ENCODE data around the gene MAP2K5. TPM values are rescaled to one million over a fixed set of nuclear protein-coding genes. Genes with fewer than 3 reads are reported as not detected.
A peak's percentile ranks its signal among the peaks of the same experiment; 100 is the strongest.

Gene MAP2K5
- total RNA-seq, 1 experiment from 2014 or later, result 13.6 TPM

DNA sequence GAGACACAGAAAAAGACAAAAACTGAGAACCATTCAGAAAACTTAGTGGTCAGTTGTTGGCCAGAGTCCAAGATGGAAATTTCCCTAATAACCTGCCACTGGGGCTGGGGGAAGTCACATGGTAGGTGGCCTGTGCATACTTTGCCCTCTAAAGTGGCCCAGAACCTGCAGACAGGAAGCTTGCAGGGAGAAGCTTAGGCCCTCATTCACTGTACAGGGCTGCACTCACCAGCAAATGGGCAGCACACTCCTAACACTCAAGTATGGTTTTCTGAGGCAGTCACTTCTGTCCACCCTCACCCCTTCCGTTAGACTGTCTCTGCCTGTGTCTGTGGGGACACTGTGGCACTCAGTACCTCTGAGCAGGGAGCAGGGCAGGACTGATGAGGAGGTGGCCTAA is 311.9 kb downstream of the MAP2K5 start:
- POLR2A ChIA-PET, result no interaction called here
- ATAC-seq (no peak), DNase-seq (ENCODE audit: low spot score) (no peak)
- peaks cover 6% of the 10 kb centered on the region for H3K9me3 Mint-ChIP-seq
- no peaks in the 10 kb centered on the region; the same call in 1 of the 2 replicates for H3K27me3 Mint-ChIP-seq (ENCODE audit: low read depth)
- CTCF ChIA-PET, result interaction anchor here (0.7 to 2.0 kb wide), 4 partner anchors 9 to 397 kb away, joined by 3 to 17 read pairs (median 4); no protein-coding TSS in a partner anchor
- no peak overlapping the region for H3K4me3 Mint-ChIP-seq
- peaks cover 1% of the 10 kb centered on the region for H3K36me3 Mint-ChIP-seq
- peaks cover 53% of the 10 kb centered on the region for H3K4me1 Mint-ChIP-seq
- peak overlapping the region; percentile 36; the same call in 1 of the 2 replicates for H3K27ac Mint-ChIP-seq
- TF ChIP-seq, protein P1, sequence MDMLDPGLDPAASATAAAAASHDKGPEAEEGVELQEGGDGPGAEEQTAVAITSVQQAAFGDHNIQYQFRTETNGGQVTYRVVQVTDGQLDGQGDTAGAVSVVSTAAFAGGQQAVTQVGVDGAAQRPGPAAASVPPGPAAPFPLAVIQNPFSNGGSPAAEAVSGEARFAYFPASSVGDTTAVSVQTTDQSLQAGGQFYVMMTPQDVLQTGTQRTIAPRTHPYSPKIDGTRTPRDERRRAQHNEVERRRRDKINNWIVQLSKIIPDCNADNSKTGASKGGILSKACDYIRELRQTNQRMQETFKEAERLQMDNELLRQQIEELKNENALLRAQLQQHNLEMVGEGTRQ (CRISPR knock-in tag; IDR thresholded peaks at IDR 0.05), result 0 out of 2 replicates have a peak, but pooled peaks have one; percentile 26
- TF ChIP-seq, protein P2, sequence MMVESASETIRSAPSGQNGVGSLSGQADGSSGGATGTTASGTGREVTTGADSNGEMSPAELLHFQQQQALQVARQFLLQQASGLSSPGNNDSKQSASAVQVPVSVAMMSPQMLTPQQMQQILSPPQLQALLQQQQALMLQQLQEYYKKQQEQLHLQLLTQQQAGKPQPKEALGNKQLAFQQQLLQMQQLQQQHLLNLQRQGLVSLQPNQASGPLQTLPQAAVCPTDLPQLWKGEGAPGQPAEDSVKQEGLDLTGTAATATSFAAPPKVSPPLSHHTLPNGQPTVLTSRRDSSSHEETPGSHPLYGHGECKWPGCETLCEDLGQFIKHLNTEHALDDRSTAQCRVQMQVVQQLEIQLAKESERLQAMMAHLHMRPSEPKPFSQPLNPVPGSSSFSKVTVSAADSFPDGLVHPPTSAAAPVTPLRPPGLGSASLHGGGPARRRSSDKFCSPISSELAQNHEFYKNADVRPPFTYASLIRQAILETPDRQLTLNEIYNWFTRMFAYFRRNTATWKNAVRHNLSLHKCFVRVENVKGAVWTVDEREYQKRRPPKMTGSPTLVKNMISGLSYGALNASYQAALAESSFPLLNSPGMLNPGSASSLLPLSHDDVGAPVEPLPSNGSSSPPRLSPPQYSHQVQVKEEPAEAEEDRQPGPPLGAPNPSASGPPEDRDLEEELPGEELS (CRISPR knock-in tag; IDR thresholded peaks at IDR 0.05), result no peak

DNA sequence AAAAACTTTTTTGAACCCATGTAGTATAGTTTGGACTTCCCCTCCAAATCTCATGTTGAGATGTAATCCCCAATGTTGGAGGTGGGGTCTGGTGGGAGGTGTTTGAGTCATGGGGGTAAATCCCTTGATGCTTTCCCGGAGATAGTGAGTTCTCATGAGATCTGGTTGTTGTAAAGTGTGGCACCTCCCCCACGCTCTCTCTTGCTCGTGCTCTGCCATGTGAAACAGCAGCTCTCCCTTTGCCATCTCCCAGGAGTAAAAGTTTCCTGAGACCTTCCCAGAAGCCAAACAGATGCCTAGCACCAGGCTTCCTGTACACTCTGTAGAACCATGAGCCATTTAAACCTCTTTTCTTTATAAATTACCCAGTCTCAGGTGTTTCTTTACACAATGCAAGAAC is 313.3 kb downstream of the MAP2K5 start:
- peaks cover 51% of the 10 kb centered on the region for H3K4me1 Mint-ChIP-seq
- no peak for DNase-seq (ENCODE audit: low spot score)
- ChIA-PET POLR2A (no interaction called here), CTCF (interaction anchor here (1.1 to 1.6 kb wide), 2 partner anchors 15 to 24 kb away, joined by 3 read pairs; no protein-coding TSS in a partner anchor)
- H3K4me3 Mint-ChIP-seq, result no peak overlapping the region
- no peaks in the 10 kb centered on the region for H3K9me3 Mint-ChIP-seq
- TF ChIP-seq, protein P2 (CRISPR knock-in tag; IDR thresholded peaks at IDR 0.05), result no peak
- TF ChIP-seq EMX1 (CRISPR knock-in tag; IDR thresholded peaks at IDR 0.05), result no peak
- TF ChIP-seq, protein P3, sequence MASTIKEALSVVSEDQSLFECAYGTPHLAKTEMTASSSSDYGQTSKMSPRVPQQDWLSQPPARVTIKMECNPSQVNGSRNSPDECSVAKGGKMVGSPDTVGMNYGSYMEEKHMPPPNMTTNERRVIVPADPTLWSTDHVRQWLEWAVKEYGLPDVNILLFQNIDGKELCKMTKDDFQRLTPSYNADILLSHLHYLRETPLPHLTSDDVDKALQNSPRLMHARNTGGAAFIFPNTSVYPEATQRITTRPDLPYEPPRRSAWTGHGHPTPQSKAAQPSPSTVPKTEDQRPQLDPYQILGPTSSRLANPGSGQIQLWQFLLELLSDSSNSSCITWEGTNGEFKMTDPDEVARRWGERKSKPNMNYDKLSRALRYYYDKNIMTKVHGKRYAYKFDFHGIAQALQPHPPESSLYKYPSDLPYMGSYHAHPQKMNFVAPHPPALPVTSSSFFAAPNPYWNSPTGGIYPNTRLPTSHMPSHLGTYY (CRISPR knock-in tag; IDR thresholded peaks at IDR 0.05), result no peak
- TF ChIP-seq, protein P4, sequence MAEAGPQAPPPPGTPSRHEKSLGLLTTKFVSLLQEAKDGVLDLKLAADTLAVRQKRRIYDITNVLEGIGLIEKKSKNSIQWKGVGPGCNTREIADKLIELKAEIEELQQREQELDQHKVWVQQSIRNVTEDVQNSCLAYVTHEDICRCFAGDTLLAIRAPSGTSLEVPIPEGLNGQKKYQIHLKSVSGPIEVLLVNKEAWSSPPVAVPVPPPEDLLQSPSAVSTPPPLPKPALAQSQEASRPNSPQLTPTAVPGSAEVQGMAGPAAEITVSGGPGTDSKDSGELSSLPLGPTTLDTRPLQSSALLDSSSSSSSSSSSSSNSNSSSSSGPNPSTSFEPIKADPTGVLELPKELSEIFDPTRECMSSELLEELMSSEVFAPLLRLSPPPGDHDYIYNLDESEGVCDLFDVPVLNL (CRISPR knock-in tag; IDR thresholded peaks at IDR 0.05; ENCODE audit: borderline replicate concordance, low read depth), result no peak
- TF ChIP-seq SOX15 (CRISPR knock-in tag; IDR thresholded peaks at IDR 0.05), result no peak
- TF ChIP-seq, protein P5, sequence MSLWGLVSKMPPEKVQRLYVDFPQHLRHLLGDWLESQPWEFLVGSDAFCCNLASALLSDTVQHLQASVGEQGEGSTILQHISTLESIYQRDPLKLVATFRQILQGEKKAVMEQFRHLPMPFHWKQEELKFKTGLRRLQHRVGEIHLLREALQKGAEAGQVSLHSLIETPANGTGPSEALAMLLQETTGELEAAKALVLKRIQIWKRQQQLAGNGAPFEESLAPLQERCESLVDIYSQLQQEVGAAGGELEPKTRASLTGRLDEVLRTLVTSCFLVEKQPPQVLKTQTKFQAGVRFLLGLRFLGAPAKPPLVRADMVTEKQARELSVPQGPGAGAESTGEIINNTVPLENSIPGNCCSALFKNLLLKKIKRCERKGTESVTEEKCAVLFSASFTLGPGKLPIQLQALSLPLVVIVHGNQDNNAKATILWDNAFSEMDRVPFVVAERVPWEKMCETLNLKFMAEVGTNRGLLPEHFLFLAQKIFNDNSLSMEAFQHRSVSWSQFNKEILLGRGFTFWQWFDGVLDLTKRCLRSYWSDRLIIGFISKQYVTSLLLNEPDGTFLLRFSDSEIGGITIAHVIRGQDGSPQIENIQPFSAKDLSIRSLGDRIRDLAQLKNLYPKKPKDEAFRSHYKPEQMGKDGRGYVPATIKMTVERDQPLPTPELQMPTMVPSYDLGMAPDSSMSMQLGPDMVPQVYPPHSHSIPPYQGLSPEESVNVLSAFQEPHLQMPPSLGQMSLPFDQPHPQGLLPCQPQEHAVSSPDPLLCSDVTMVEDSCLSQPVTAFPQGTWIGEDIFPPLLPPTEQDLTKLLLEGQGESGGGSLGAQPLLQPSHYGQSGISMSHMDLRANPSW (CRISPR knock-in tag; conservative IDR thresholded peaks at IDR 0.05; ENCODE audit: low read depth), result no peak
- no peak for TF ChIP-seq ZNF396 (CRISPR knock-in tag; IDR thresholded peaks at IDR 0.05; ENCODE audit: borderline replicate concordance)
- TF ChIP-seq ESRRA (CRISPR knock-in tag; IDR thresholded peaks at IDR 0.05; ENCODE audit: borderline replicate concordance), result no peak
- no peak for TF ChIP-seq TEAD4 (CRISPR knock-in tag; IDR thresholded peaks at IDR 0.05)
- TF ChIP-seq CREM (CRISPR knock-in tag; IDR thresholded peaks at IDR 0.05), result no peak
- no peak for TF ChIP-seq NR1H2 (CRISPR knock-in tag; IDR thresholded peaks at IDR 0.05)
- TF ChIP-seq HMGA2 (CRISPR knock-in tag; IDR thresholded peaks at IDR 0.05), result no peak
- TF ChIP-seq NFATC4 (CRISPR knock-in tag; IDR thresholded peaks at IDR 0.05), result no peak
- H3K27ac Mint-ChIP-seq, result 0 out of 2 replicates have a peak overlapping the region, but pooled peaks have one; percentile 6
- no peaks in the 10 kb centered on the region; the same call in 1 of the 2 replicates for H3K27me3 Mint-ChIP-seq (ENCODE audit: low read depth)
- no peaks in the 10 kb centered on the region for H3K36me3 Mint-ChIP-seq
- no peak for ATAC-seq

Other genes starting within 250 kb of the MAP2K5 start
- 2.6 to 3.3 TPM (median 2.9 TPM) in 3 replicates for gene C15orf61, start 21.6 kb upstream of the MAP2K5 start, total RNA-seq (2021)

All from WTC11 (cell line).